KMS-11 (cell line): ENCODE results near the gene SREBF1.

Experiments
- H2AFZ ChIP-seq: fragments of 200-600 bp; sonication (generic); 2 replicates; pipeline ENCODE4 v1.6.1; 2016; ENCODE audit warnings: antibody characterized with exemption, mixed run types, low read depth
- H3K27ac ChIP-seq: fragments of 200-600 bp; sonication (generic); 2 replicates; pipeline ENCODE4 v1.6.1; 2016; ENCODE audit warnings: mild to moderate bottlenecking, mixed run types
- H3K27me3 ChIP-seq: fragments of 200-600 bp; sonication (generic); 2 replicates; pipeline ENCODE4 v1.6.1; 2017; ENCODE audit warnings: mild to moderate bottlenecking, low read depth, mixed run types, moderate library complexity; ENCODE audit not compliant: insufficient read depth
- H3K36me3 ChIP-seq: fragments of 200-600 bp; sonication (generic); 2 replicates; pipeline ENCODE4 v1.6.1; 2017; ENCODE audit warnings: mild to moderate bottlenecking, mixed run types; ENCODE audit not compliant: insufficient read depth
- H3K4me1 ChIP-seq: fragments of 200-600 bp; sonication (generic); 2 replicates; pipeline ENCODE4 v1.6.1; 2016; ENCODE audit warnings: mild to moderate bottlenecking, low read depth, mixed run types; ENCODE audit not compliant: poor library complexity, severe bottlenecking
- H3K4me2 ChIP-seq: fragments of 200-600 bp; sonication (generic); 2 replicates; pipeline ENCODE4 v1.7.0; 2016; ENCODE audit warnings: mild to moderate bottlenecking, mixed run types
- H3K4me3 ChIP-seq: fragments of 200-600 bp; sonication (generic); IDR thresholded peaks from 2 replicates; pipeline ENCODE4 v1.6.1; 2017; ENCODE audit warnings: low read depth, low read length, mixed read lengths; ENCODE audit not compliant: insufficient read depth
- H3K79me2 ChIP-seq: fragments of 200-600 bp; sonication (generic); 2 replicates; pipeline ENCODE4 v1.6.1; 2016; ENCODE audit warnings: low read depth, mixed run types; ENCODE audit not compliant: insufficient read depth
- H3K9ac ChIP-seq: fragments of 200-600 bp; sonication (generic); 2 replicates; pipeline ENCODE4 v1.6.1; 2016; ENCODE audit warnings: mild to moderate bottlenecking, mixed run types
- H4K20me1 ChIP-seq: fragments of 200-600 bp; sonication (generic); 2 replicates; pipeline ENCODE4 v1.6.1; 2016; ENCODE audit warnings: mild to moderate bottlenecking, mixed run types; ENCODE audit not compliant: insufficient read depth
- TF ChIP-seq, protein P1 (sequence below): fragments of 200-600 bp; sonication (generic); conservative IDR thresholded peaks from 2 replicates; pipeline ENCODE4 v1.6.1; 2017; ENCODE audit warnings: low read depth, mild to moderate bottlenecking, antibody characterized with exemption, low read length, moderate library complexity, mixed read lengths

Gene SREBF1

DNA sequence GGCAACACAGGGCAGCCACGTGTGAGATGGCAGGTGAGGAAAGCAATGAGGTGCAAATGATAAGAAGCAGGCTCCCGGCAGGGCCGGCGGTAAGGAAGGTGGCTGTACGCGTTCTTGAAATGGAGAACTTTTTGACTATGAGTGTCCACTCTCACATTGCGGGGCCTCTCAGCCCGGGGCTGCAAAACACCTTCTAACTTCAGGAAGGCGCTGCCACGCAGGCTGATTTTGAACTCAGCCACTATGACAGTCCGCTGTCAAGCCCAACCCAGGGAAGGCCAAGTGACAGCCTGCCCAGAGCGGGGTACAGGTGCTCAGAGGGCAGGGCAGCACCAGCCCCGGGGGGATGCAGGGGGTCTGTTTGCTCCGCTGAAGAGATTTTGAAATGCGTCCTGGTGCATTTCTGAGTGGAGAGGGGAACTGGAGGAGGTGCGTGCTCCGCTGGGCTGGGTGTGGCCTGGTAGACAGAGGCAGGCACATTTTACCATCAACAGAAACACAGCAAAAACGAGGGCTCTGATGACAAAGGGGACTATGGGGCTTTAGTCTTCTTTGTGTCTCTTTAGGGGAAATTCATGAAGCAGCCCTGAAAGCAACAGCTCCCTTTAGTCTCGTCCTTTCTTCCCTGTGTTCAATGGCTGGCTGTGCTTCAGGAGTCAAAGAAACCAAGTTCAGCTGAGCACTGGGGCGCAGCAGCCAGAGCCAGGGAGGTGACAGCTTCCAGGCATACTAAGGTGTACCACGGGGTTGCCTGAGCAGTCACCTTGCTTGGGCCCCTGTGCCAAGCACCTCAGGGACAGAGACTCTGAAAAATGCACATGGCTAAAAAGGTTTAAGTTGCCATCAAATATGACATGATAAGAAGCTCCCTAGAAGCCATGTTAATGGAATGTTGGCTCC, 14.6 kb upstream of the SREBF1 start:
- TF ChIP-seq, protein P1, sequence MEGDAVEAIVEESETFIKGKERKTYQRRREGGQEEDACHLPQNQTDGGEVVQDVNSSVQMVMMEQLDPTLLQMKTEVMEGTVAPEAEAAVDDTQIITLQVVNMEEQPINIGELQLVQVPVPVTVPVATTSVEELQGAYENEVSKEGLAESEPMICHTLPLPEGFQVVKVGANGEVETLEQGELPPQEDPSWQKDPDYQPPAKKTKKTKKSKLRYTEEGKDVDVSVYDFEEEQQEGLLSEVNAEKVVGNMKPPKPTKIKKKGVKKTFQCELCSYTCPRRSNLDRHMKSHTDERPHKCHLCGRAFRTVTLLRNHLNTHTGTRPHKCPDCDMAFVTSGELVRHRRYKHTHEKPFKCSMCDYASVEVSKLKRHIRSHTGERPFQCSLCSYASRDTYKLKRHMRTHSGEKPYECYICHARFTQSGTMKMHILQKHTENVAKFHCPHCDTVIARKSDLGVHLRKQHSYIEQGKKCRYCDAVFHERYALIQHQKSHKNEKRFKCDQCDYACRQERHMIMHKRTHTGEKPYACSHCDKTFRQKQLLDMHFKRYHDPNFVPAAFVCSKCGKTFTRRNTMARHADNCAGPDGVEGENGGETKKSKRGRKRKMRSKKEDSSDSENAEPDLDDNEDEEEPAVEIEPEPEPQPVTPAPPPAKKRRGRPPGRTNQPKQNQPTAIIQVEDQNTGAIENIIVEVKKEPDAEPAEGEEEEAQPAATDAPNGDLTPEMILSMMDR, result no peak
- H3K4me3 ChIP-seq, result no peak overlapping the region
- H3K27me3 ChIP-seq, result no peaks in the 10 kb centered on the region
- no peaks in the 10 kb centered on the region for H4K20me1 ChIP-seq
- peaks cover 64% of the 10 kb centered on the region for H3K4me1 ChIP-seq
- H3K4me2 ChIP-seq, result peak overlapping the region; percentile 57; the same call in 1 of the 2 replicates
- H3K36me3 ChIP-seq, result no peaks in the 10 kb centered on the region
- no peak overlapping the region for H2AFZ ChIP-seq
- H3K9ac ChIP-seq, result no peak overlapping the region
- no peak overlapping the region for H3K27ac ChIP-seq
- no peaks in the 10 kb centered on the region for H3K79me2 ChIP-seq

DNA sequence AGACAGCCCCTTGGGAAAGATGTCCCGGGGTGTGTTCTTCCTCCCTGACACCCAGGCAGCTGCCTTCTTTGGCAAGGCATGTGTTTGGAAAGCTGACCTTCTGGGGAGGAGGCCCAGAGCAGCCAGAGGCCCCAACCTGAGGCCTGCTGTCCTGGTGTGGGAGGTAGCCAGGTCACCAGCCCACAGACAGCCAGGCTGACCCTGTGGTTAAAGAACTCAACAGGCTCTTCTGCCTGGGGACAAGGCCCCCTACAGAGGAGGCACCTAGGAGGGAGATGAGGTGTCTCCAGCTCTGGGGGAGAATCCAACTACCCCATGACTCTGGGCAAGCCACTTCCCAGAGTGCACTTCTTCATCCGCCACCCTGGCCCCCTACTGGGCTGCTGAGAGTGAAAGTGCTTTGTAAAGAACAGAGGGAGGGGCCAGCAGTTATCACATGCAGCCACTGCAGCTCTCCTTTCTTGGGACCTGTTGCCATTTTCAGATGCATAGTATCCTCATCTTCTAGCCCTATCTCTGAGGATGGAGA, 13.1 kb upstream of the SREBF1 start:
- Histone ChIP-seq H3K4me3 (no peak overlapping the region), H3K36me3 (no peaks in the 10 kb centered on the region), H3K4me1 (peaks cover 51% of the 10 kb centered on the region), H3K27me3 (no peaks in the 10 kb centered on the region), H2AFZ (no peak overlapping the region), H4K20me1 (no peaks in the 10 kb centered on the region), H3K9ac (no peak overlapping the region), H3K79me2 (no peaks in the 10 kb centered on the region), H3K4me2 (peak overlapping the region; percentile 57), H3K27ac (peak overlapping the region; percentile 58)
- TF ChIP-seq, protein P1, result no peak

DNA sequence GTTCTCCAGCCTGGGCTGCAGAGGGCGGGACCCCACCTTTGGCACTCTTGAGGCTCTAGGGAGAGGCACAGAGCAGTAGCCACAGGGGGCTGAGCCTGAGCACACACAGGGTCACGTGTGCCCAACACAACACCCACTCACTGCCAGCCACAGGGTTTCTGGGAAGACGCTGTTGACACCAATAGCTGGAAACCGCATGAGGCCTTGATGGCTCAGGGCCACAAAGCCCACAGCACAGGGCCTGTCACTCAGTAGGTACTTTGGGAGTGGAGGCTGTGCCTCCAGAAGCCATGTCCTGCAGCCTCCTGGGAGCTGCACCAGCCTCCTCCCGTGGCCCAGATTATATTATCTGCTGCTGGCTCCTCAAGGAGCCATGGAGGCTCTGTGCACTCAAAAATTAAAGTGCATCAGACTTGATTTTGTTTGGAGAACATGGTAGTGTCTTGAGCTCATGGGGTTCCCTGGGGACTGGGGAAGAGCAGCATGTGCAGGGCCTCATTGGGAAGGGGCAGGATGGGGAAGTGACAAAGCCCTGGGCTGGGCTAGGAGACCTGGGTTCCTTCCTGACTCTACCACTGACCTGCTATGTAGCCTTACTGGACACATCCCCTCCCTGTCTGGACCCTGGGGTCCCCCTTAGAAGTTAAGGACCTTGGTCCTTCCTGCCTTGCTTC, 12.5 kb upstream of the SREBF1 start:
- Histone ChIP-seq H3K4me3 (no peak overlapping the region), H3K27me3 (no peaks in the 10 kb centered on the region), H3K79me2 (no peaks in the 10 kb centered on the region), H3K27ac (peak overlapping the region; percentile 58), H3K9ac (no peak overlapping the region), H4K20me1 (no peaks in the 10 kb centered on the region), H3K4me1 (peaks cover 44% of the 10 kb centered on the region), H3K4me2 (peak overlapping the region; percentile 57), H2AFZ (no peak overlapping the region), H3K36me3 (no peaks in the 10 kb centered on the region)
- TF ChIP-seq, protein P1, result no peak

DNA sequence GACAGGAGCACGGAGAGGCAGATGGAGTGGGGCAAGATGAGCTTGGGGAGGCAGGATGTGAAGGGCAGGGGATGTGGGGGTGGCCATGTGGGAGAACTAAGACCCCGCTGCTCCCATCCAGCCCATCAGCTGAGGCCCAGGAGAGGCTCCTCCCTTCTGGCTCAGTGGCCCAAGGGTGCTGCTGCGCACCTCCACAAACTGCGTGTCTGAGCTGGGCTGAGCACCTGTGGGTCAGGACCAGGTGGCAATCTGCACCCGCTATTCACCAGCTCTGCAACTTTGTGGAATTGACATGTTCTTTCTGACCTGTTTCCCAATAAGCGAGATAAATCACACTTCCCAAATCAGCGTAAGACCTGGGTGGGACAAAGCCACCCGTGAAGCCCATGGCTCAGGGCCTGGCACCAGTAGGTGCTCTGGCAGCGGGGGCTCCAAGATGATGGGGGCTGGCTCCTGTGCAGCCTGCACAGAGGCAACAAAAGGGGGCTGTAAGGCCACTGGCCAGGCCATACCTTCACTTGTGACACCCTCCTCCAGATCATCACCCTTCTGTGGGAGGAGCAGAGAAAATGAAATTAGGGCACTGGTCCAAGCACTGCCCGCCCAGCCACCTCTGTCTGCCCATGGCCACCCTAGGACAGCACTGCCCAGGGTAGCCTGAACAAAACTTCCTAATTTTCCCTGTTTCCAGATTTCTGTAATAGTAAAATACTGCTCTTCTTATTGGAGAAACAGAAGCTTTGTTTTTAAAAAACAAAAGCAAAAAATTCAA, 11.7 kb upstream of the SREBF1 start:
- Histone ChIP-seq H3K9ac (no peak overlapping the region), H3K36me3 (no peaks in the 10 kb centered on the region), H4K20me1 (no peaks in the 10 kb centered on the region), H3K27me3 (no peaks in the 10 kb centered on the region), H3K27ac (peak overlapping the region; percentile 58; the same call in 1 of the 2 replicates), H3K4me3 (no peak overlapping the region), H3K4me1 (peaks cover 41% of the 10 kb centered on the region), H2AFZ (no peak overlapping the region), H3K4me2 (peak overlapping the region; percentile 57), H3K79me2 (no peaks in the 10 kb centered on the region)
- TF ChIP-seq, protein P1, result no peak
